HL-60/S4 treated with phorbol 12-myristate 13-acetate at 8.2 ng/mL for 4 days and 3 days (cell line): ENCODE results near the gene NUPR1.
"Not testable (repeated sequence)": the region's sequence is repeated elsewhere in the genome, so short reads cannot be mapped to it uniquely, and the experiment has no call there.

Experiments
- in situ Hi-C: fragments of 300-500 bp; cut with MboI; formaldehyde crosslinking; loops from 2 replicates; pipeline ENCODE4 v1.15.0; 2022; ENCODE audit warnings: low sequenced_read_pairs

NUPR1 gene

DNA sequence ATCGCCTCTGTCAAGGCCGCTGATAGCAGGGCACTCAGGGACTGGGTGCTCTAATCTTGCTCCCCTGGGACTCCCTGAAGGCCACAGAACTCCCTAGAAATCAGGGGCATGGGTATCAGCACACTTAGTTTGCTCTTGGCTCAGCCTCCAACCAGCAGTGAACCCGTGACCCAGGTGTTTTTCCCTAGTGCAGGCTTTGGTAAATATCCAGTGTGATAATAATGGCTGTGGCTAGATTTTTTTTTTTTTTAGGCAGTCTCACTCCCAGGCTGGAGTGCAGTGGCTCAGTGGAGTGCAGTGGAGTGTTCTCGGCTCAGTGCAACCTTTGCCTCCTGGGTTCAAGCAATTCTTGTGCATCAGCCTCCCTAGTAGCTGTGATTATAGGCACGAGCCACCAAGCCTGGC is 10.3 kb downstream of the NUPR1 start:
- in situ Hi-C loops = no loop called here

DNA sequence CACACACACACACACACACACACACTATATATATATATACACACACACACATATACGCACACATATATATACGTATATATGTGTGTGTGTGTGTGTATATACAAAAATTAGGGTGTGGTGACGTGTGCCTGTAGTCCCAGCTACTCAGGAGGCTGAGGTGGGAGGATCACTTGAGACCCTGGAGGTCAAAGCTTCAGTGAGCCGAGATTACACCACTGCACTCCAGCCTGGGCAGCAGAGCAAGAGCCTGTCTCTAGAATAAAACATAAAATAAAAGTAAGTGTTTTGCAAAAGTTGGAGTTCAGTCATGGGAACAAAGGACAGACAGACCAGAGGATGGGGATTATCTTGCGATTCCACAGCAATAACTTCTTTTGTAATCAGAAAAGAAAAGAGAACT is 10.8 kb downstream of the NUPR1 start:
- in situ Hi-C loops = no loop called here

DNA sequence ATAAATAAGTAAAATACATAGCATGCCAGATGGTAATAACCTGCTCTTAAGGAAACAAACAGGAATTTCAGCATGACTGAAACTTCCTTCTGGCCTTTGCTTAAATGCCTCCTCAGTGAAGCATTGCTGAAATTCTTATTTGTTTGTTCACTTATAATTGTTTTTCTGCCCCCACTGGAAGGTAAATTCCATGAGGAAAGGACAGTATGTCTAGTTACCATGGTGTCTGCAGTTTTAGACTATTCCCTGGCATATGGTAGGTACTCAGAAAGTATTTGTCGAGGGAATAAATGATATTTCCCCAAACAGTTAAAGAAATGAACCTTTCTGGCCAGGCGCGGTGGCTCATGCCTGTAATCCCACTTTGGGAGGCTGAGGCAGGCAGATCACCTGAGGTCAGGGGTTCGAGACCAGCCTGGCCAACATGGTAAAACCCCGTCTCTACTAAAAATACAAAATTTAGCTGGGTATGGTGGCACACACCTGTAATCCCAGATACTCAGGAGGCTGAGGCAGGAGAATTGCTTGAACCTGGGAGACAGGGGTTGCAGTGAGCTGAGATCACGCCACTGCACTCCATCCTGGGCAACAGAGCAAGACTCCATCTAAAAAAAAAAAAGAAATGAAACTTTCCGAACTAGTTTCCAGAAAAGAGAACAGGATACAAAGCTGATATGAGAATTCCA is 11.5 kb downstream of the NUPR1 start:
- in situ Hi-C loops = not testable (repeated sequence)

DNA sequence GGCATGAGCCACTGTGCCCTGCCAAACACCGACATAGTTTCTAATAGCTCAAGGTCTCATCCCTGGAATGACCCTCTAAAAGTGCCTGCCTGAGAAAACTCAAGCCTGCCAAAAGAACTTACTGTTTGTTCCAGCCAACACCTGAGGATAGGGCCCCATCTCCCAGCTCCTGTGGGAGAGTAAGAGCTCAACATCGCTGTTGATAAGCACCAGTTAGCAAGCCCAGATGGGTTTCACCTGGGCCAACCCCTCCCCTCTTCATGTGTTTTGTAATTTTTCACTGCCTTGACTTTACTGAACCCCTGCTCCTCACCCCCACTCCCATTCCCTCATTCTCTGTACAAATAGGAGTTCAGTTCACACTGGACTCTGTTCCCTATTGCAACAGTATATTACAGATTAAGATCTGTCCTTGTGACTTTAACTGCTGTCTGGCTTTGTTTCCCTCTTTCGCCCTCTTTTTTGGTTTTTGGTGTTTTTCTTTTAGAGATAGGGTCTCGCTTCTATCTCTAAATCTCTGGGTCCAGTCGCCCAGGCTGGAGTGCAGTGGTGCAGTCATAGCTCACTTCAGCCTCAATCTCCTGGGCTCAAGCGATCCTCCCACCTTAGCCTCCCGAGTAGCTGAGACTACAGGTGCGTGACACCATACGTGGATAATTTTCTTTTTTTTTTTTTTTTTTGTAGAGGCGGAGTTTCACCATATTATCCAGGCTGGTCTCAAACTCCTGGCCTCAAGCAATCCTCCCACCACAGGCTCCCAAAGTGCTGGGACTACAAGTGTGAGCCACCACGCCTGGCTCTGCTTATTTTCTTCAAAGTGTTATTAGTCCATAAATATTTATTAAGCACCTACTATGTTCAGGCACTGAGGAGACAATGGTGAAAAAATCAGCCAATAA is 12.3 kb downstream of the NUPR1 start:
- in situ Hi-C loops = no loop called here

DNA sequence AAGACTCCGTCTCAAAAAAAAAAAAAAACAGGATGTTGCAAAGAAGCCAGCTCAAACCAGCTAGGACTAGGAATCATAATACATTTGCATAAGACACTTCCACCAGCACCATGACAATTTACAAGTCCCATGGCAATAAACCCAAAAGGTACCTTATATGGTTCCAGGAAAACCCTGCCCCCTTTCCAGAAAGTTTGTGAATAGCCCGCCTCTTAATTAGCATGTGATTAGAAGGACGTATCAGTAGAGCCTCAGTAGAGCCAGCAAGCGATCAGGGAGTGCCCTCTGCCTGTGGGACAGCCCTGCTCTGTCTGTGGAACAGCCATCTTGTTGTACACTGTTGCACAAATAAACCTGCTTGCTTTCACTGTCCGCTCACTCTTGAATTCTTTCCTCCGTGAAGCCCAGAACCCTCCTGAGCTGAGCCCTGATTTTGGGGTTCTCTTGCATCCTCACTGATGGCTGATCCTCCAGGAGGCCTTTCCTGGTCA is 14.0 kb downstream of the NUPR1 start:
- in situ Hi-C loops = no loop called here

DNA sequence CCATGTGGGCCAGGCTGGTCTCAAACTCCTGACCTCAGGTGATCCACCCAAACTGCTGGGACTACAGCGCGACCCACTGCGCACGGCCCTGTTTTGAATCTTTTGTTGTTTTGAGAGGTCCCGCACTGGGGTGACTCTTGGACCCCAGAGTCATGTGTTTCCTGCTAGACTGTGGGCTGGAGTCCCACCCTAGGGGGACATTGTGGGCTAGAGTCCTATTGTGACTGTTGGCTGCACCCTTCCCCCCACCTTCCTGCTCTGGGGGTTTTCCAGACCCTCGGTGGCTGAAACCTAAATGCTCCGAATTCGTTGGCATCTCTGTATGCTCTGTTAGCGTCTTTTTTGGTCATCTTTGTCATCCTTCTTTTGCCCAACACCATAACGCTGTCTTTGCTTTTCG is 16.0 kb downstream of the NUPR1 start:
- in situ Hi-C loops = no loop called here

DNA sequence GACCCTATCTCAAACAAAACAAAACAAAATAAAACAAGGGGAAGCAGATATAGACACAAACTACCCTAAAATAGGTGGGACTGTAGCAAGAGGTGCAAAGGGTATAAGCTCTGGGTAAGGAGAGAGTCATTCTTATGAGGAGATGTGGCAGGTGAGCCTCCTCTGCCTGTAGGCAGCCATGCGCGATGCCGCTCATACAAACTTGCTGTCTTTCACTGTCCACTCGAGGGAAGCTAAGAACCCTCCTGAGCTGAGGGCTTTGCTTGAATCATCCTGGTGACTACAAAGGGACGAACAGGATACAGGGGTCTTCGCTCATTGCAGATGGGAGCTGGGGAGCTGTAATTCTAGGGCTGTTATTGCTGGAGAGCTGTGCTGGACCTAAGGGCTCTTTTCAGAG is 17.3 kb downstream of the NUPR1 start:
- in situ Hi-C loops = no loop called here

DNA sequence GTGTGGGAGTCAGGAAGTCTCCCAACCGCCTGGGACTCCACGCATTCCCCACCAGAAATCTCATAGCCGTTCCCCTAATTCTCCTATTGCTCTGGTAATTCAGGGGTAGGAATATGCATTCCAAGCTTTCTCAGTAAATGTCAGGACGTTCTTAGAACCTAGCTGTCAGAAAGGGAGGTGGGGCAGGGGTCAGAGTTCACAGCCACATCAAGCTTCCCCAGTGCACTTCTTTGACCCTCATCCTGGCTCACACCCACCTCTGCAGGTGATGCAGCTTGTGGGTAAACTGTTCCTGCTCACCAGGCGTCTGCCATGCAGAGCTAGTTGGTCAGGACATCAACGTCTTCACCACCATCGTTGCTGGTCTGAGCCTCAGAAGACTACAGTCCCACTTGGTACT is 18.1 kb downstream of the NUPR1 start:
- in situ Hi-C loops = no loop called here

DNA sequence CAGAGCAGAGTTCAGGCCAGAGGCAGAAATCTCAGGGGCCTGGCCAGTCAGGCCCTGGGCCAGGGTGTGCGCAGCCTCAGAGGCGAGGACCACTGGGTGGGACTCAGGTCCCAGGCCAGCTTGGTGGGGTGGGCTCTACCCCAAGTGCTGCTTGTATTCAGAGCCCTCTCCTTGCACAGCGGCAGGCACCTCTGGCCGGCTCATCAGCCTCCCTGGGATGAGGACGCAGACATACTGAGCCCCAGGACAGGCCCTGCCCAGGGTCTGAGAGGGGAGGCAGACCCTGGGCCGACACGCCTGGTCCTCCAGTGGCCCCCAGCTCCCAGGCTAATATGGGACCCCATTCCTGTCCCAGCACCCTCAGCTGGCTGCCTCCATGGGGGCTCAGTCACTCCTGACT is 24.5 kb downstream of the NUPR1 start:
- in situ Hi-C loops = no loop called here

DNA sequence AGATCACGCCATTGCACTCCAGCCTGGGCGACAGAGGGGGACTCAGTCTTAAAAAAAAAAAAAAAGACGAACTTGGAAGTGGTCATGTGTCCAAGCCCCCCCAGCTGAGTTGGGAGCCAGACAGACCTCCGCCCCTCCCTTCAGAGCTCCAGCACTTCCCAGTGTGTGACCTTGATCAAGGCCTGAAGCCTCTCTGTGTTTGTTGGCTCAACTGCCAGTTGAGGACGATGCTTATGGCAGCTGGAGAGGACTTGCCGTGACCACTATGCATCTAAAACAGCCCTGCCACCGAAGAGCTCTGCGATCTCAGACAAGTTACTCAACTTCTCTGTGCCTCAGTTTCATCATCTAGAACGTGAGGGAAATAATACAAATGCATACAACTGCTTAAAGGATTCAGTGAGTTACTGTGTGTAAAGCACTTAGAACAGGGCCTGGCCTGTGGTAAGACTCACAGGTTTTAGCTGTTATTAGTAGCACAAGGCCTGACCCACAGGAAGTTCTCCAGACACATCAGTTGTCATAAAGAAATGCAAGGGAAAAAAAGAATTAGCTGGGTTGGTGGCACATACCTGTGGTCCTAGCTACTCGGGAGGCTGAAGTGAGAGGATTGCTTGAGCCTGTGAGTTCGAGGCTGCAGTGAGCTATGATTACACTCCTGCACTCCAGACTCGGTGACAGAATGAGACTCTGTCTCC is 25.1 kb downstream of the NUPR1 start:
- in situ Hi-C loops = no loop called here

DNA sequence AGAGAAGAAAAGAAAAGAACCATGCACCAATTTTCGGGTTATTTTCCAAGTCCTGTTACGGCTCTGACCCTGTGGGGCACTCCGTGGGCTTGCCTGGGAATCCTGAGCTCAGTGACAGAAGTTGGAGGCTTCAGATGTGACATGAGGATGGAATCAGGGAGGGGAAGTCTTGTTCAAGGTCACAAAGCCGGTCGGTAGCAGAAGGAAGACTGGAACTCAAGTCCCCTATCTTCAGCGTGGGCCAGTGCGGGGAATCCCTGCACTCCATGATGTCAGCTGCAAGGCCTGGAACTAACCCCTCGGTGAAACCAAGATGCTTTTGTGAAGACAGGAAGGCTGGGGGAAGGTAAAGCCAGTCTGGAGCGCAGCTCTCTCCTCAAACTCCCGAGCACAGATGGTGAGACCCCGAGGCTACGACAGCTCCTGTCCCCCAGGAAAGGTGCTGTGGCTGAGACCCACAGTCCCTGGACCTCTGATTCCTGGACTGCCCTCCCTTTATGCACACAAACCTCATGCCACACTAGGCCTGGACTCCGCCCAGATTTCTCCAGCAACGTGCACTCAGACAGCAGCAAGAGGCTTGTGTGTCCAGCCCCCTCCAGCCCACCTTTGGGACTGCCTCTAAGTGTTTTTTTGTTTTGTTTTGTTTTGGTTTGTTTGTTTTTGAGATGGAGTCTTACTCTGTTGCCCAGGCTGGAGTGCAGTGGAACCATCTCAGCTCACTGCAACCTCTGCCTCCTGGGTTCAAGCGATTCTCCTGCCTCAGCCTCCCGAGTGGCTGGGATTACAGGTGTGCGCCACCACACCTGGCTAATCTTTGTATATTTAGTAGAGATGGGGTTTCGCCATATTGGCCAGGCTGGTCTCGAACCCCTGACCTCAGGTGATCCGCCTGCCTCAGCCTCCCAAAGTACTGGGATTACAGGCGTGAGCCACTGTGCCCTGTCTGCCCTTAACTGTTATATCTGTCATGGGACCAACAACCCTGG is 26.7 kb downstream of the NUPR1 start:
- in situ Hi-C loops = no loop called here

DNA sequence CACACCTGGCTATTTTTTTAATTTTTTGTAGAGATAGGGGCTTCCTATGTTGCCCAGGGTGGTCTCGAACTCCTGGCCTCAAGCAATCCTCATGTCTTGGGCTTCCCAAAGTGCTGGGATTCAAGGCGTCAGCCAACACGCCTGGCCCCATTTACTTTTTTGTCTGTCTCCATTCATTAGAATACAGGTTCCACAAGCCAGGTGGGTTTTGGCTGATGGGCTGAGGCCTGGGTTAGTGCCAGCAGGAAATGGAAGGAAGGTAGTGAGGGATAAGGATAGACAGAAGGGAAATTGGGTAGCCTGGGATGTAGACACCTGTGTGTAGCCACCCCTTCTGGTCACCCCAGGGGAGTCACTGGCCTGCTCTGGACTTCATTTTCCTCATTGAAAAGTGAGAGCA is 27.7 kb downstream of the NUPR1 start:
- in situ Hi-C loops = no loop called here

DNA sequence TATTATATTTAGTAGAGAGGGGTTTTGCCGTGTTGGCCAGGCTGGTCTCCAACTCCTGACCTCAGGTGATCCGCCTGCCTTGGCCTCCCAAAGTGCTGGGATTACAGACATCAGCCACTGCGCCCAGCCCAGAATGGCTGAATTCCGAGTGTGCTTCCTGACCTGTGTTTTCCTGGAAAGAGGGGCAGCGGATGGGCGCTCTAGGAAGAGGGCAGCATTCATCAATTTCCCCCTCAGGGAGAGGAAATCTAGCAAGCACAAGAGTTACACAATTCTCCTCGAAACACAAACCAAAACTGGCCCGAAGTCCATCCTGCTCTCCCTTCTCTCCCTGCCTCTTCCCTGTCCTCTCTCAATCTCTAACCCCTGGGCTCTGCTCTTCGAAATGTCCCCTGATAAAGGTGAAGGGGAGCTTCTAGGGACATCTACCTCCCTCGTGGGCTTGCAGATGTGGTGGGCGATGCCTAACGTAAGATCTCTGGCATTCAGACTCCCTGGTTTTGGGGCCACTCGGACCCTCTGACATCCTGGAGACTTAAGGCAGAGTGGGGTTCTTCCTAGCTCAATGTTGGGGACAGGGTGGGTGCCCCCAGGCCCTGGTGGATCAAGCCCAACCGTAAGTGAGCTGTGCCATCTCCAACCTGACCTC is 33.2 kb downstream of the NUPR1 start:
- in situ Hi-C loops = no loop called here

DNA sequence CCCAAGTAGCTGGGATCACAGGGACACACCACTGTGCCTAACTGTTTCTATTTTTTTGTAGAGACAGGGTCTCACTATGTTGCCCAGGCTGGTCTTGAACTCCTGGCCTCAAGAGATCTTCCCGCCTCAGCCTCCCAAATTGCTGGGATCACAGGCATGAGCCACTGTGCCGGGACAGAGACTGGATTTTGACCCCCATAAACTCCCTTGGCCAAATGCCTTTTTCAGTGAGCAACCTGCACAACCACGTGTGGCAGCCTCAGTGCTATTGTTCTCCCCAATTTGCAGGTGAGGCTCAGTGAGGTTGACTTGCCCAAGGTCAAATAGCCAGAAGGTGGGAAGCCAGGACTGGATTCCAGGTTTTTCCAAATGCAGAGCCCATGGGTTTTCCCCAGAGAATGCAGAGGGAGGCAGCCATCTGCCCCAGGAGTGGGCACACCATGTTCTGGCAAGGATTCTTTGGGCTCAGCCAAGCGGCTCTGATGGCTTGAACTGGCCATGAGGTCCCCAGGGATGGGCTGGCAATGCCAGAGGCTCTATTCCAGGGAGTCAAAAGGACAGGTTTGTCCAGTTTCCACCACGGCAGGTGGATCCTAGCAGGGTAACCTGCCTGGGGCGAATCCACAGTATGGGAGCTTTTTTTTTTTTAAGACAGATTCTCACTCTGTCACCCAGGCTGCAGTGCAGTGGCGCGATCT is 33.9 kb downstream of the NUPR1 start:
- in situ Hi-C loops = no loop called here

DNA sequence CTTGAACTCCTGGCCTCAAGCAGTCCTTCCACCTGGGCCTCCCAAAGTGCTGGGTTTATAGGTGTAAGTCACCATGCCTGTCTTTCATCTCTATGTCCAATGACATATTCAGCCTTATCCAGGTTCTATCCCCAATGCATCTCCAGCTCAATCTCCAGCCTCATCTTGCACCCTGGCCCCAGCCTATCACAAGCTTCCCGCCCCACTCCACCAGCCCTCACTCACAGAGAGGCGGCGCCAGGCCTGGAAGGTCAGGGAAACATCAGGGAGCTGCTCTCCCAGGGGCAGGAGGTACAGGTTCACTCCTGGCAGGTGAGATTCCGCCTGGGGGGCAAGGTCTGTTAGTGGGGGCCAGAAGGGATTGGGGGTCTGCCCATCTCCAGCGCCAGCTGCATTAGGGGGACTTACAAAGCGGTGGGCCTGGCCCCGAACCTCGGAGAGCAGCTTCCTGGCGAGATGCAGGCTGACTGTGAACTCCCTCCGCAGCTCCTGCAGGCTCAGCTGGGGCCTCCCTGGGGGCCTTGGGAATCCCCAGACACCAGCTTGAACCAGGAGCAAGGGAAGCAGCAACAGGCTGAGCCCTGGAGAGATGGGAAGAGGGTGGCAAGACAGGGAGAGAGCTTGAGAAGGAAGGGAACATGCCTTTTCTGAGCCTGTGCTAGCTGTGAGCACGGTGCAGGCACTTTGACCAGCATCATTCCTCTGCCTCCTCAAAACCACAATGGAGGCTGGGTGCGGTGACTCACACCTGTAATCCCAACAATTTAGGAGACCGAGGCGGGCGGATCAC is 35.1 kb downstream of the NUPR1 start:
- in situ Hi-C loops = no loop called here

DNA sequence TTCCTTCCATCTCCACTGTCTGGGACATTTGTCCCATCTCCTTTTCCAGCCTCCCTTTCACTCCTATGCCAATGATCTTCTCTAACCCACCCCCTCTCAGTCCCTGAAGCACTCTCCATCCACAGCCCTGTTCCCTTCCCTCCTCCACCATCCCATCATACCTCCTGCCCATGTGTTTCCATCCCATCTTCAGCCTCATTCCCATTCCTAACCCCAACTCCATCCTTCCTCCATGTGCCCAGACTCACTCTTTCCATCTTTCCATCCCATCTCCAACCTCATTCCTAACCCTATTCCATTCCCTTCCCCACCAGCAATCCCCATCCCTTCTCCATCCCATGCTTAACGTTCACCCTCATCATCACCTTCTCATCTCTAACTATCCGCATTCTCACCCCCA is 36.5 kb downstream of the NUPR1 start:
- in situ Hi-C loops = no loop called here

DNA sequence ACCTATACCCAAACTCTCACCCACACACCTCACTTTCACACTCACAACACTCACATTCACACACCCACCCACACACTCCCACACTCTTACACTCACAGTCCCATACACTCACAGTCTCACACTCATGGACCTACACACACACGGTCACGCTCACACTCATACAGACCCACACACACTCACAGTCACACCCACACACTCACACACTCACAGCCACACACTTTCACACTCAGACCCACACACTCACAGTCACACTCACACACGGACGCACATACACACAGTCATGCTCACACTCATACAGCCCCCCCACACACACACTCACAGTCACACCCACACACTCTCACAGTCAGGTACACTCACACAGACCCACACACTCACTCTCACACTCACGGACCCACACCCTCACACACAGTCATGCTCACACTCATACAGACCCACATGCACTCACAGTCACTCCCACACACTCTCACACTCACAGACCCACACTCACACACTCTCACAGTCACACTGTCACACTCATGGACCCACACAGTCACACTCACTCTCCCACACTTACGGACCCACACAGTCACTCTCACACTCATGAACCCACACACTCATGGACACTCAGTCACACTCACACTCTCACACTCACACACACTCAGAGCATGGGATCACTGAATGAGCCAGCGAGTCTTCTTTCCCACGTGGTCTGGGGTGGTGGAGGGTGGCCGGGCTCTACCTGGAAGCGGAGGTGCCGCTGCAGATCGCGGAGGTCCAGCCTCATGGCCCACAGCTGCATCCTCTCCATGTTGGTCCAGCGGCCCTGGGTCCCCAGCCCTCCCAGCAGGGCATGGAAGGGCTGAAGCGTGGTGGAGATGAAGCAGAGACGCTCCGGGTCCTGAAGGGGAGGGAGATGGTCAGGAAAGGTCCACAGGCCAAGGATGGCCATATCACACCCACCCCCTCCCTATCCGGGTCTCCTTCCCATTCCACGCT is 37.2 kb downstream of the NUPR1 start:
- in situ Hi-C loops = no loop called here
